Cardiac fibroblast (primary cell): Measurements from ENCODE around the gene KIF1A.

ENCODE experiments used
- DNase-seq, 2 donors: peaks; one replicate each; pipeline versions ENCODE4 v3.0.0 to v3.0.0-alpha.2; 2010; ENCODE audit warnings: low read depth in 2 of 2
- H3K4me3 ChIP-seq, 2 donors: replicated peaks in 1 of 2; 1 replicate in 1 of 2; 2 replicates in 1 of 2; pipeline ENCODE4 v1.5.1; 2011; ENCODE audit warnings: low read depth in 2 of 2, low read length in 2 of 2, mild to moderate bottlenecking in 2 of 2, moderate library complexity in 1 of 2
- TF ChIP-seq, protein P1 (sequence below): IDR thresholded peaks from one replicate; pipeline ENCODE4 v1.5.1; 2011; ENCODE audit warnings: low read depth, mild to moderate bottlenecking, low read length, inconsistent platforms

KIF1A gene

DNA sequence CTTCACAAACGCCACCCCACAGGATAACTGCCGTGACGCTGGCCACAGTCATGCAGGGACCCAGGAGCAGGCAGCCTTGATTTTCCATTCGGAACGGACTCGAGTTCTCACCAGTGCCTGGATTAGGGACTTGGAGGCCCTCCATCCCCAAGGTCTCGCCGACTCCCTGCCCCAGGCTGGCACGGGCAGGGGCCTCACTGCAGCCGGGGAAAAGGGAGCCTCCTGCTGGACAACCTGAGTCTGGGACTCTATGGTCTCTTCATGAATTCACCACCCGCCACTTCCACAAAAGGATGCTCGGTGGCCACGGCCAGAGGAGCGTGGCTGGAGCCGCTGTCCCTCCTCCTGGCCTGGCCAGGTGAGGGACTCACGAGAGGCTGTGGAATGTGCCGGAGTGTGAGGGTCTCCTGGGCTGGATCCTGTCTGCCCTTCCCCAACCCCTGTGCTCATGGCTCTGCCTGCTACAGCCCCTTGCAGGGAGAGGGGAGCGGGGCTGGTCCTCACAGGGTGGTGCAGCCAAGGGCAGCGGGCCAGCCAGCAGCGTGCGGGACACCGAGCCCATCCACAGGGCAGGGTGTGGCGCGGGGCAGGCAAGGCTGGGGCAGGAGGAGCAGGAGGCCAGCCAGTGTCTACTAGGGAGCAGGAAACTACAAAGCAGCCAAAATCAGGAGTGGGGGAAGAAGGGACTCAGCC is 86.1 kb downstream of the KIF1A start:
- H3K4me3 ChIP-seq = no peak overlapping the region
- no peak for DNase-seq
- TF ChIP-seq, protein P1, sequence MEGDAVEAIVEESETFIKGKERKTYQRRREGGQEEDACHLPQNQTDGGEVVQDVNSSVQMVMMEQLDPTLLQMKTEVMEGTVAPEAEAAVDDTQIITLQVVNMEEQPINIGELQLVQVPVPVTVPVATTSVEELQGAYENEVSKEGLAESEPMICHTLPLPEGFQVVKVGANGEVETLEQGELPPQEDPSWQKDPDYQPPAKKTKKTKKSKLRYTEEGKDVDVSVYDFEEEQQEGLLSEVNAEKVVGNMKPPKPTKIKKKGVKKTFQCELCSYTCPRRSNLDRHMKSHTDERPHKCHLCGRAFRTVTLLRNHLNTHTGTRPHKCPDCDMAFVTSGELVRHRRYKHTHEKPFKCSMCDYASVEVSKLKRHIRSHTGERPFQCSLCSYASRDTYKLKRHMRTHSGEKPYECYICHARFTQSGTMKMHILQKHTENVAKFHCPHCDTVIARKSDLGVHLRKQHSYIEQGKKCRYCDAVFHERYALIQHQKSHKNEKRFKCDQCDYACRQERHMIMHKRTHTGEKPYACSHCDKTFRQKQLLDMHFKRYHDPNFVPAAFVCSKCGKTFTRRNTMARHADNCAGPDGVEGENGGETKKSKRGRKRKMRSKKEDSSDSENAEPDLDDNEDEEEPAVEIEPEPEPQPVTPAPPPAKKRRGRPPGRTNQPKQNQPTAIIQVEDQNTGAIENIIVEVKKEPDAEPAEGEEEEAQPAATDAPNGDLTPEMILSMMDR = no peak

DNA sequence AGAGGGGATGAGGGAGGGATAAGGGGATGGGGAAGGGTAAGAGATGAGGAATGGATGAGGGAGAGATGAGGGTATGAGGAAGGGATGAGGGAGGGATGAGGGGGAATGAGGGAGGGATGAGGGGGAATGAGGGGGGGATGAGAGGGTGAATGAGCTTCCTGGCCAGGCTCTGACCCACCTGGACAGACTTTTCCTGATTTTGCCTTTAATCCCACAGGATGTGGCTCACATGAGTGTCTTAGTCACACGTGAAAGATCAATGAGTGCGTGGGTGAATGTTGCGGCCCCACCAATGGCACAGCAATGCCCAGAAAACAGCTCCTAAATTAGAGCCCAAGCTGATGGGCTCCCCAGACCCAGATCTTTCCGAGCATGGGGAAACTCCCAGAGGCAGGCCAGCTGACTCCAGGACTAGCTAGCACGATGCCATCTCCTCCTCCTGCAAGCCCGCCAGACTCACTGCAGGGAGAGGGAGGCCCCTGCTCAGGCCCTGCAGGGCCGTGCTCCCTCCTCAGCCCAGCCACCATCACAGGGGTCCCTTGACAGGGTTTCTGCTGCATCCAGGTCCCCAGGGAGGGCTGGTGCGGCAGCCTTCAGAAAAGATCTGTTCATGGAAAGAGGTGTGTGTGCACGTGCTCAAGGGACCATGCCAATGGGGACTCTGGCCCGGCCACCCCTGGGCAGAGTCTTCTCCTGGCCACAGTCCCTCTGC is 87.0 kb downstream of the KIF1A start:
- no peak for DNase-seq
- TF ChIP-seq, protein P1 = no peak
- no peak overlapping the region for H3K4me3 ChIP-seq

DNA sequence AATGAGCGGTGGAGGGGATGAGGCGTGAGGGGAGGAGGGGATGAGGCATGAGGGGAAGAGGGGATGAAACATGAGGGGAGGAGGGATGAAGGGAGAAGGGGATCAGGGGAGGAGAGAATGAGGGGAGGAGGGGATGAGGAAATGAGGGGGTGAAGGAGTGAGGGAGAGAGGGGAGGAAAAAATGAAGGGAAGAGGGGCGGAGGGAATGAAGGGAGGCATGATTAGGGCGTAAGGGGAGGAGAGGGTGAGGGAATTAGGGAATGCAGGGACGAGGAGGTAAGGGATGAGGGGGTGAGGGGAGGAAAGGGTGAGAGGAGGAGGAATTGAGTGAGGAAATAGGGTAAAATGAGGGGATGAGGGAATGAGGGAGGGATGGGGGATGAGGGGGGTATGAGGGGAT is 87.8 kb downstream of the KIF1A start:
- no peak for DNase-seq
- TF ChIP-seq, protein P1 = no peak
- no peak overlapping the region for H3K4me3 ChIP-seq

DNA sequence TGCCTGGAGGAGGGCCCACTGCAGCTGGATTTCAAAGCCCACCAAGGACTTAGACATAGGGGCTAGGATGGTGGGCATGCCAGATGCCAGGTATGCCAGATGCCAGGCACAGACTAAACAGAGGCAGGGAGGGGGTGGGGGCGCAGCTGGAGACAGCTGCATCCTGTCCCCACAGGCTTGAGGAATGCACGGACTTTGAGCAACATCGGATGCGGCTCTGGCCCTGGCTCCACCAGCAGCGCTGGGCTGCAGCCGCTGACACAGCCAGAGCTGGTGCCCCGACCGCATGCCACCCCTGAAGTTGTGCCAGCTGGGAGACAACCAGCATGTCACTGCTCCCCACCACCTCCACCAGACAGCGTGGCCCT is 88.9 kb downstream of the KIF1A start:
- peak; percentile 7 to 25 for DNase-seq
- H3K4me3 ChIP-seq = no peak overlapping the region
- TF ChIP-seq, protein P1 = no peak

DNA sequence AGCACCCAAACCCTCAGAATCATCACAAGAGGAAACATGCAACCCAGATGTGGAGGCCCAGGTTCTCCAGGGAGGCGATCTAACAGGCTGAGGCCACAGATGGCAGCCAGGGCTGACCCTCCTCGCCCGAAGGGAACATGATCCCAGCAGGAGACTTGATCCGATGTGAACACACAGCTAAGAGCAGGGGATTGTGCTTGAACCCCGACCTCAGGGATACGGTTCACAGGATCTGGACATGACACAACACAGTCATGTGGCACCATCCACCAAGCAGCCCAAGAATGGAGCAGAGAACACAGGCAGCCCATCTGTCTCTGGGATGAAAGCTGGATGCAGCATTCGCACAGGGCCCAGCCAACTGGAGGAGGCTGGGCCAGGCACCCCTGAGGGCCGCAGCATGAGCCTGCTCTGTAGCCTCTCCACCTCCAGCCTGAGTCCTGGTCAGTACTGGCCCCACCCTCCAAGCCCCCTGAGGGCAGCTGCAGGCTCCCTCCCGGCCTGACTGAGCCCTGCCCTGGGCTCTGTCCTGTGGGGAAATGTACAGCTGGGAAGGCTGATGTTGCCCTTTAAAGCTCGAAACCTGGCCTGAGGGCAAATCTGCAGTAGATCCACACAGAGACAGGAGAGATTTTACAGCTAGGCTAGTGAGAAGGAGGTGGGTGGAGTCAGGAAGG is 89.4 kb downstream of the KIF1A start:
- TF ChIP-seq, protein P1 = no peak
- DNase-seq = no peak
- H3K4me3 ChIP-seq = no peak overlapping the region

DNA sequence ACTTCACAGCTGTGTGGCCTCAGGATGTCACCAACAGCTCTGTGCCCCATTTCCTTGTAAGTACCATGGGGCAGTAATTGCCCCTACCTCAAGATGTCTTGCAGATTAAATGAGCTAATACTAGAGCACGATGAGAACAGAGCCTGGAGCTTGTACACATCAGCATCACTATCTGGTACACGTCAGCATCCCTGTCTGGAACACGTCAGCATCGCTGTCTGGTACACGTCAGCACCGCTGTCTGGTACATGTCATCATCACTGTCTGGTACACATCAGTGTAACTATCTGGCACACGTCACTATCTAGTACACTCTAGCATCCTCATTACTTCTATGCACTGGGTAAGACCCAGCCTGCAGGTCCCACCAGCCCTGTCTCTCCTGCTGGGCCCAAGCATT is 91.2 kb downstream of the KIF1A start:
- H3K4me3 ChIP-seq = no peak overlapping the region
- TF ChIP-seq, protein P1 = no peak
- DNase-seq = peak; percentile 21 to 63
